B cell (primary cell): ENCODE measurements around the gene AFF1. TPM values are rescaled to one million over a fixed set of nuclear protein-coding genes. Genes with fewer than 3 reads are reported as not detected.

ENCODE experiments used
- ATAC-seq: fragments of 200-7000 bp; cut with Tn5 transposase; one replicate; pipeline ENCODE4 v1.10.0; 2021; ENCODE audit warnings: low read depth, mild to moderate bottlenecking, moderate number of reproducible peaks, moderate library complexity
- CTCF ChIA-PET: fragments of 350-600 bp; sonication (Branson Sonifier 250); formaldehyde crosslinking; loops from one replicate; lab custom pipeline; 2021; ENCODE audit warnings: antibody characterized with exemption, inconsistent platforms; lab: Charles Lee
- POLR2A ChIA-PET: fragments of 350-600 bp; sonication (Branson Sonifier 250); formaldehyde crosslinking; loops from one replicate; lab custom pipeline; 2021; ENCODE audit warnings: antibody characterized with exemption; lab: Charles Lee
- DNase-seq: peaks from one replicate; pipeline ENCODE4 v3.0.0; 2013
- H2AFZ ChIP-seq: 2 replicates; pipeline ENCODE4 v1.6.1; 2012; ENCODE audit warnings: mild to moderate bottlenecking, low read depth, low read length; ENCODE audit not compliant: insufficient read depth, poor library complexity, severe bottlenecking
- H3K27ac ChIP-seq, 2 donors: 1 replicate in 1 of 2; 2 replicates in 1 of 2; pipeline ENCODE4 v1.5.1; 2012 to 2013; ENCODE audit warnings: low read length in 2 of 2, mild to moderate bottlenecking in 2 of 2, moderate library complexity in 1 of 2
- H3K27me3 ChIP-seq, 4 experiments: fragments of 200-600 bp in 1 of 4; sonication (generic) in 1 of 4; replicated peaks in 1 of 4; 1 replicate in 2 of 4; 2 replicates in 2 of 4; pipeline versions ENCODE4 v1.6.1 to v1.7.0; 2013 to 2016; ENCODE audit warnings: low read length in 3 of 4, mild to moderate bottlenecking in 2 of 4, mixed read lengths in 1 of 4, moderate library complexity in 1 of 4; ENCODE audit not compliant: insufficient read depth in 4 of 4, control insufficient read depth in 3 of 4; ENCODE audit errors: control extremely low read depth in 1 of 4
- H3K36me3 ChIP-seq, 2 experiments: replicated peaks in 1 of 2; 1 replicate in 1 of 2; 2 replicates in 1 of 2; pipeline versions ENCODE4 v1.6.1 to v1.7.1; 2013; ENCODE audit warnings: low read length in 1 of 2; ENCODE audit not compliant: insufficient read depth in 2 of 2, control insufficient read depth in 1 of 2; ENCODE audit errors: control extremely low read depth in 1 of 2, extremely low read depth in 1 of 2
- H3K4me1 ChIP-seq, 2 donors: fragments of 200-600 bp in 1 of 2; sonication (generic) in 1 of 2; 1 replicate in 1 of 2; 2 replicates in 1 of 2; pipeline versions ENCODE4 v1.5.1 to v1.6.1; 2013 to 2017; ENCODE audit warnings: low read length in 2 of 2; ENCODE audit not compliant: control insufficient read depth in 2 of 2, insufficient read depth in 2 of 2
- H3K4me2 ChIP-seq: replicated peaks from 2 replicates; pipeline ENCODE3; 2012; ENCODE audit warnings: mild to moderate bottlenecking, low read depth, low read length; ENCODE audit not compliant: poor library complexity, severe bottlenecking
- H3K4me3 ChIP-seq, 5 experiments: fragments of 200-600 bp in 1 of 5; sonication (generic) in 1 of 5; 1 replicate in 3 of 5; 2 replicates in 2 of 5; pipeline versions ENCODE4 v1.5.1 to v1.7.0; 2011 to 2016; ENCODE audit warnings: low read length in 4 of 5, mild to moderate bottlenecking in 4 of 5, low read depth in 2 of 5, control low read depth in 1 of 5, moderate library complexity in 1 of 5; ENCODE audit not compliant: insufficient read depth in 1 of 5; ENCODE audit errors: control extremely low read depth in 1 of 5, extremely low read depth in 1 of 5
- H3K79me2 ChIP-seq: fragments of 200-600 bp; sonication (generic); one replicate; pipeline ENCODE4 v1.6.0; 2016; ENCODE audit warnings: low read length; ENCODE audit not compliant: control insufficient read depth, insufficient read depth
- H3K9ac ChIP-seq: fragments of 200-600 bp; sonication (generic); 2 replicates; pipeline ENCODE4 v1.6.1; 2017; ENCODE audit warnings: mild to moderate bottlenecking, low read length, moderate library complexity
- H3K9me3 ChIP-seq, 3 donors: one replicate each; pipeline versions ENCODE4 v1.6.1 to v1.7.1; 2013; ENCODE audit warnings: low read length in 2 of 3; ENCODE audit not compliant: control insufficient read depth in 2 of 3, insufficient read depth in 1 of 3; ENCODE audit errors: control extremely low read depth in 1 of 3
- H4K20me1 ChIP-seq: 2 replicates; pipeline ENCODE4 v1.6.0; 2012; ENCODE audit warnings: mild to moderate bottlenecking, low read length; ENCODE audit not compliant: insufficient read depth, control insufficient read depth, poor library complexity, severe bottlenecking
- H3K27ac Mint-ChIP-seq: one replicate; pipeline ENCODE4 v1.8.0; 2021; ENCODE audit warnings: mixed read lengths
- H3K27me3 Mint-ChIP-seq: one replicate; pipeline ENCODE4 v1.8.0; 2021; ENCODE audit warnings: mixed read lengths
- H3K4me1 Mint-ChIP-seq: one replicate; pipeline ENCODE4 v1.8.0; 2021; ENCODE audit warnings: mixed read lengths
- H3K4me3 Mint-ChIP-seq: one replicate; pipeline ENCODE4 v1.8.0; 2021; ENCODE audit warnings: mixed read lengths
- H3K9me3 Mint-ChIP-seq: one replicate; pipeline ENCODE4 v1.8.0; 2022; ENCODE audit warnings: mixed read lengths; ENCODE audit not compliant: insufficient read depth
- CTCF ChIP-seq: fragments of 200-600 bp; IDR thresholded peaks from one replicate; pipeline ENCODE4 v1.8.0; 2022; ENCODE audit warnings: antibody characterized with exemption, mild to moderate bottlenecking
- EZH2 ChIP-seq: IDR thresholded peaks from 2 replicates; pipeline ENCODE4 v1.6.1; 2012; ENCODE audit warnings: borderline replicate concordance, low read depth, mild to moderate bottlenecking, moderate library complexity, low read length; ENCODE audit not compliant: insufficient read depth, poor library complexity, severe bottlenecking
- WGBS: methylation state at CpG from one replicate; pipeline ENCODE4 v1.1.5; 2013; ENCODE audit warnings: missing lambda C conversion rate; ENCODE audit not compliant: insufficient coverage; 5-methylcytosine and 5-hydroxymethylcytosine counted together
- intact Hi-C: fragments of 100-400 bp; cut with micrococcal nuclease; formaldehyde crosslinking; loops from one replicate; pipeline ENCODE4 v1.10.0; 2022
- polyA plus RNA-seq: library from polyadenylated mRNA; depleted of rRNA; stranded (reverse); fragments of >200 nt; gene quantifications from 2 replicates; pipeline ENCODE4 v1.2.3, GENCODE V29; 2012
- total RNA-seq, 2 donors: library from RNA; stranded (reverse); fragments of 120-200 nt in 1 of 2; gene quantifications; 1 replicate in 1 of 2; 2 replicates in 1 of 2; pipeline versions ENCODE4 v1.2.3 to v1.2.4, GENCODE V29; 2013 to 2022

AFF1 gene
- total and polyA plus RNA-seq, 2 donors (not counting 1 experiment from before 2014, with no cell fraction given): 15.3 to 135 TPM

GRCh38 chr4:87056881-87057280, 122.1 kb downstream of the AFF1 start:
- Mint-ChIP-seq H3K27me3 (no peaks in the 10 kb centered on the region), H3K9me3 (no peaks in the 10 kb centered on the region), H3K4me3 (no peak overlapping the region), H3K27ac (no peak overlapping the region), H3K4me1 (peaks cover 62% of the 10 kb centered on the region)
- no peak overlapping the region for H2AFZ ChIP-seq
- no peak overlapping the region for H3K4me3 ChIP-seq
- DNase-seq (no peak), ATAC-seq (no peak)
- TF ChIP-seq EZH2: no peak
- intact Hi-C loops: no loop called here
- H3K9ac ChIP-seq: no peak overlapping the region
- peaks cover 88% of the 10 kb centered on the region for H3K79me2 ChIP-seq
- POLR2A ChIA-PET: no interaction called here
- no peaks in the 10 kb centered on the region for H3K9me3 ChIP-seq
- H3K27me3 ChIP-seq: no peaks in the 10 kb centered on the region
- CTCF ChIA-PET: interaction anchor here (0.6 to 1.8 kb wide), 4 partner anchors 85 to 134 kb away, joined by 3 to 7 read pairs (median 4); partner anchors contain the start of gene AFF1
- 100% methylated on average over 1 of the region's 2 CpGs for WGBS
- H3K27ac ChIP-seq: no peak overlapping the region
- no peak overlapping the region for H3K4me2 ChIP-seq
- peaks cover 22 to 24% of the 10 kb centered on the region in 2 donors for H3K4me1 ChIP-seq
- peaks cover 4 to 15% of the 10 kb centered on the region in 2 experiments for H3K36me3 ChIP-seq
- H4K20me1 ChIP-seq: peaks cover 58% of the 10 kb centered on the region

GRCh38 chr4:87057835-87058355, 123.1 kb downstream of the AFF1 start:
- Histone ChIP-seq H3K9ac (no peak overlapping the region), H3K79me2 (peaks cover 87% of the 10 kb centered on the region), H3K36me3 (peaks cover 4 to 12% of the 10 kb centered on the region in 2 experiments), H3K4me3 (no peak overlapping the region), H2AFZ (no peak overlapping the region), H3K27me3 (no peaks in the 10 kb centered on the region), H3K27ac (no peak overlapping the region), H4K20me1 (peaks cover 48% of the 10 kb centered on the region), H3K4me1 (peaks cover 22 to 24% of the 10 kb centered on the region in 2 donors), H3K9me3 (no peaks in the 10 kb centered on the region), H3K4me2 (no peak overlapping the region)
- POLR2A ChIA-PET: no interaction called here
- Mint-ChIP-seq H3K9me3 (no peaks in the 10 kb centered on the region), H3K4me3 (no peak overlapping the region), H3K27me3 (no peaks in the 10 kb centered on the region), H3K4me1 (peaks cover 56% of the 10 kb centered on the region), H3K27ac (no peak overlapping the region)
- intact Hi-C loops: no loop called here
- ATAC-seq (no peak), DNase-seq (no peak)
- 100% methylated on average over 4 of the region's 6 CpGs for WGBS
- CTCF ChIA-PET: interaction anchor here (0.6 to 1.4 kb wide), 3 partner anchors 15 to 135 kb away, joined by 4 read pairs; no protein-coding TSS in a partner anchor
- TF ChIP-seq CTCF (no peak), EZH2 (no peak)
